GM18868 (cell line): ENCODE results near the gene YIPF2.
"Not testable (repeated sequence)": the region's sequence is repeated elsewhere in the genome, so short reads cannot be mapped to it uniquely, and the experiment has no call there.

Experiments
- ATAC-seq: cut with Tn5 transposase; IDR thresholded peaks from one replicate; pipeline ENCODE4 v1.9.1; 2021; ENCODE audit warnings: mild to moderate bottlenecking, moderate library complexity; ENCODE audit not compliant: unreplicated experiment

Gene YIPF2

GRCh38 chr19:10928563-10929401 is at the start of gene YIPF2, which contains the start of gene TIMM29:
TSS of gene YIPF2 (minus strand) at chr19:10928639. CDS start at chr19:10928410, 229 bp downstream.
TSS of gene TIMM29 (plus strand) at chr19:10928811. CDS start at chr19:10928823, 12 bp downstream.
- peak; percentile 85 for ATAC-seq

GRCh38 chr19:10977742-10978092 is 49.3 kb upstream of the YIPF2 start:
- ATAC-seq, result no peak

DNA sequence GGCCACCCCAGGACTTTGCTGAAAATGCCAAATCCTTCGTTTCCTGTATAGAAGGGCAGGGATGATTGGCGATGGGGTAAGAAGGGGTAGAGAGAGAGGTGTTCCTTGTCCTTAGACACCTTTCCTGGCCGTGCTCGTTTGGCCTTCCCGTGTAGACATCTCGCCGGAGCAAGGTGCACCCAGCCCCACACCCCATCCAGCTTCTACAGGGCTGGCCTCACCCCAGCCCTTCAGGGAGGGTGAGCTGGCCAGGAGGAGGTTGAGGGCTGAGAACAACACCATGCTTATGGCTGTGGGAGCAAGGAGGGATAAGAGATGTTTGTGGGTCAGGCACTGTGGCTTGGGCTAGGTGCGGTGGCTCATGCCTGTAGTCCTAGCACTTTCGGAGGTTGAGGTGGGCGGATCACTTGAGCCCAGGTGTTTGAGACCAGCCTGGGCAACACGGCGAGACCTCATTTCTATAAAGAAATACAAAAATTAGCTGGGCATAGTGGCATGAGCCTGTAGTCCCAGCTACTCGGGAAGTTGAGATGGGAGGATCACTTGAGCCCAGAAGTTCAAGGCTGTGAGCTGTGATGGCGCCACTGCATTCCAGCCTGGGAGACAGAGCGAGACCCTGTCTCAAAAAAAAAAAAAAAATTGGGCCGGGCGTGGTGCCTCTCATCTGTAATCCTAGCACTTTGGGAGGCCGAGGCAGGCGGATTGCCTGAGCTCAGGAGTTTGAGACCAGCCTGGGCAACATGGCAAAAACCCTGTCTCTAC is 47.9 kb upstream of the YIPF2 start:
- no peak for ATAC-seq

- no peak for ATAC-seq
Observed at GRCh38 chr19:10975374-10976130, 47.1 kb upstream of the YIPF2 start.

DNA sequence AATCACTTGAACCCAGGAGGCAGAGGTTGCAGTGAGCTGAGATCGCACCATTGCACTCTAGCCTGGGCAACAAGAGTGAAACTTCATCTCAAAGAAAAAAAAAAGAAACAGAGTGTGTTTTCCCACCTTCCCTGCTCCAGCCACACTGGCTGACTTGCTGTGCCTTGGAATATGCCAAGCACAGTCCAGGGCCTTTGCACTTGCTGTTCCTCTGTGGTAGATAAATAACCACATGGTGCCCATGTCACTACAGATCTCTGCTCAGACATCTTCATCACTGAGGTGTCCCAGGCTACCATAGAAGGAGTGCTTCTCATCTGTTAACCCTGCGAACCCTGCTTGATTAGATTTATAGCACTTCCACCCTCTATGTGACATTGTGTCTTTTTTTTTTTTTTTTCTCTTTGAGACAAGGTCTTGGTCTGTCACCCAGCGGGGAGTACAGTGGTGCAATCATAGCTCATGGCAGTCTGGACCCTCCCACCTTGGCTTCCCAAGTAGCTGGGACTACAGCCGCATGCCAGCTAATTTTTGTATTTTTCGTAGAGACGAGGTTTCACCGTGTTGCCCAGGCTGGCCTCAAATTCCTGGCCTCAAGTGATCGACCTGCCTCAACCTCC is 42.8 kb upstream of the YIPF2 start:
- ATAC-seq, result no peak

DNA sequence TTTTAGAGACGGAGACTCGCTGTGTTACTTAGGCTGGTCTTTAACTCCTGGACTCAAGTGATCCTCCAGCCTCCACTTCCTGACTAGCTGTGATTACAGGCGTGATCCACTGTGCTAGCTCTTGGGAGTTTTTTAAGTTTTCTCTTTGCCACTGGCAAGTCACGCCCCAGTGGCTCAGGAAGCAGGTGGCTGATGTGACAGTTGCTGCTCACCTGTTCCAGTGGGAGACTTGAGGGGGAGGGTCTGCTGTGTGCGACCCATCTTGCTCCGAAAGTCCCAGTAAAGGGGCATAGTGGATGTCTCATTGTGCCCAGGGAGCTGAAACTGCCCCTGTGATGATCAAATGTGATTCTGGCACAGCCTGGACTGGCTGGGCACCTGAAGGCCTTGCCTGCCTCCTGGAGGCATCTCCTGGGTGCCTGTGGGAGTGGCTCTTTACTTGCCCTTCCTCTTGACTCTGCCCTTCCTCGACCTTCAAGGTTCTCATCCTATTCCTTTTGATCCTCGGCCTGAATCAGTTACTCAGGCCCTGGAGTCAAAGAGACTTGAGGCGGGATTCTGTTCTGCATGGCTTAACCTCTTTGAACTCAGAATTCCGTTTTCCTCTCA is 40.2 kb upstream of the YIPF2 start:
- ATAC-seq, result no peak

- ATAC-seq, result no peak
Observed at GRCh38 chr19:10966809-10967208, 38.4 kb upstream of the YIPF2 start.

DNA sequence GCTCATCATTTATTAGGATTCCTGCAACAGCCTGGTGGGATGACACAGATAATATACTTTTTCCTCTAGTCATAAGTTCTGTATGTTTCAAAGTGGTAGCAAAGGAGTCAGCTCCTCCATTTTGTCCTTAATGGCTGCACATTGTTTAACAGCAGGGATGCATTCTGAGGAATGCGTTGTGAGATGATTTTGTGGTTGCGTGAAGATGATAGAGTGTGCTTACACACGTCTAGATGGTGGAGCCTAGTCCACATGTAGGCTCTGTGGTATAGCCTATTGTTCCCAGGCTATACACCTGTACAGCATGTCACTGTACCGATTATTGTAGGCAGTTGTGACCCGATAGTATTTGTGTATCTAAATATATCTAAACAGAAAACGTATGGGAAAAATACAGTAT is 37.0 kb upstream of the YIPF2 start:
- ATAC-seq, result no peak

GRCh38 chr19:10964903-10965302 is 36.5 kb upstream of the YIPF2 start:
- ATAC-seq, result no peak

DNA sequence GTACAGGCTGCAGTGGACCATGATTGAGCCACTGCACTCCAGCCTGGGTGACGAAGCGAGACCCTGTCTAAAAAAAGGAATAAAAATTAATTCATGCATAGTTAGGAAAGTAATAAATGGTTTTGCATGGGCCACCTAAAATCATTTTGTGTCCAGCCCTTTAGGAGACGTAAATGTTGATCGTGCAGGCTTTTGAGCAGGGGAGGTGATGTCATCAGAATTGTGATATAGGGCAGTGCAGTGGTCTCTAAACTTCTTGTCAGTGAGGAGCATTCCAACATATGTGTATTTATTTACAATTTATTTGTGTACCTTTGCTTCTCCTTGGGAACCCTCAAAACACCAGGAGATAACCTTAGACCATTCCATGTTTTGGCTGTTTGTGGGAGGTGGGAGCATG is 35.4 kb upstream of the YIPF2 start:
- ATAC-seq, result no peak

GRCh38 chr19:10962863-10963262 is 34.4 kb upstream of the YIPF2 start:
- no peak for ATAC-seq

DNA sequence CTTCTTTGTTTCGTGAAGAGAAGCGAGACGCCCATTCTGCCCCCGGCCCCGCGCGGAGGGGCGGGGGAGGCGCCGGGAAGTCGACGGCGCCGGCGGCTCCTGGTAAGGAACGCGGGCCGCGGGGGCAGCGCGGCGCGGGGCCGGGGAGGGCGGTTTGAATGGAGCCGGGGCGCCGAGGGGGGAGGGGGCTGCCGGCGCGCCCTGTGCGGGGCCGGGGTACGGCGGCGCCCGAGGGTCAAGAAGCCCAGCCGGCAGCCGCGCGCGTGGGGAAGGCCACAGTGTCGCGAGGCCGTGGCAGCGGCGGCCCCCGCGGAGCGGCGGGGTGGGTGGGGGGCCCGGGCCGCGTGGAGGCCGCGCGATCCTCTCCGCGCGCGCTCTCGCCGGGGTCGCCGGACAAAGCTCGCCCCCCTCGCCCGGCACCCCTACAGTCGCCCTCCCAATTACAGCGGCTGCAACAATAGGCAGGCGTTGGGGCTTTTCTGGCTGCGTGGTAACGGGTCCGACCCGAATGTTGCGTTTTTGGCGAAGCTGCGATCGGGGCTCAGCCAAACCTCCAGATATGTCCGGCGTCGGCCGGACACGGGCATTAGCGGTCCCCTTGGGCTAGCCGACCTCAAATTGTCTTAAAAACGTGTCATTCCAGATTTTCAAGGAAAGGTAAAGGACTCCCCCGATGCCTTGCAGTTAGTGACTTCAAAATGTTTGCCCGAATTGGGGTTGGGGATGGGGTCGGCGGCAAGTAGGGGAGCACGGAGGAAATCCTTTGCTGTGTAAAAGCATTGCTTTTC is 32.8 kb upstream of the YIPF2 start:
- peak; percentile 25 for ATAC-seq

DNA sequence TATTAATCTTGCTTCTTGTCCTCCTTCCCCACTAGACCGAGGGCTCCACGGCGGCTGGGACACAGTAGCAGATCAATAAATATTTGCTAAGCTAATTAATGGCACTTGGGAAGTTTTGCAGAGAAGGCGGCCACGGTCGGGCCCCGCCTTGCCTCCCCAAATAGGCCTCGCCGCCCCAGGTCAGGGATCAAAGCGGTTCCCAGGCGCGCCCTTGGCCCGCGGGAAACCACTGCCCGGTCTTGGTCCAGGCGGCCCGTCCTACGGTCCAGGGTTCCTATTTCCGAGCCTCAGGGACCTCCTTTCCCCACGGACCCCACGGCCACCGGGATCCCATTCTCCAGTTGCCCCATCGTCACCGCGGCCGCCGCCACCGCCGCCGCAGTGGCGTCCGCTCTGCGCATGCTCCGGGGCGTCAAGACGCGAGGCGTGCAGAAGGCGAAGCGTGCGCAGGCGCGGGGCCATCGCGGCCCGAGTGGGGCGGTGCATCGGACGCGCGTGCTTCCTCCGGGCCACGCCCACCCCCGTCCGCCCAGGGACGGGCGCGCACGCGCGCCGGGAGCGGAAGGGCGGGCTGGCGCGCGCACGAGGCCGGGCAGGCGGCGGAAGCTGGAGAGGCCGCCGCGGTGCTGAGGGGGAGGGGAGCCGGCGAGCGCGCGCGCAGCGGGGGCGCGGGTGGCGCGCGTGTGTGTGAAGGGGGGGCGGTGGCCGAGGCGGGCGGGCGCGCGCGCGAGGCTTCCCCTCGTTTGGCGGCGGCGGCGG is 32.1 kb upstream of the YIPF2 start, which contains the start of gene SMARCA4:
SMARCA4 (plus strand) TSS at position 717 of the 759 bp plus-strand sequence. CDS start 23,122 bp downstream, outside the sequence.
- ATAC-seq, result peak; percentile 74

DNA sequence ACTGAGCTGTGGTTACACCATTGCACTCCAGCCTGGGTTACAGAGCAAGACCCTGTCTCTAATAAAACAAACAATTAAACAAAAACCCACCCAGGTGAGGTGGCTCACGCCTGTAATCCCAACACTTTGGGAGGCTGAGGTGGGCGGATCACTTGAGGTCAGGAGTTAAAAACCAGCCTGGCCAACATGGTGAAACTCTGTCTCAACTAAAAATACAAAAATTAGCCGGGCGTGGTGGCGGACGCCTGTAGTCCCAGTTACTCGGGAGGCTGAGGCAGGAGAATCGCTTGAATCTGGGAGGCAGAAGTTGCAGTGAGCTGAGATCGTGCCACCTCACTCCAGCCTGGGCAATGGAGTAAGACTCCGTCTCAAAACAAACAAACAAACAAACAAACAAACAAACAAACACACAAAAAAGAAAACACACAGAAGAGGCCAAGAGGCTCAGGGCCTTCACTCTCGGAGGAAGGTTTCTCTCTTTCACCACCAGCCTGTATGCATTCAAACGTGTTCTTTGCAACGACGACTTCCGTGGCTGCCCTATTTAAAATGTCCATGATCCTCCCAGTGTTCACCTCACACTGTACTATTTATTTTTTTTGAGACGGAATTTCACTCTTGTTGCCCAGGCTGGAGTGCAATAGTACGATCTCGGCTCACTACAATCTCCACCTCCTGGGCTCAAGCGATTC is 31.0 kb upstream of the YIPF2 start:
- ATAC-seq, result not testable (repeated sequence)

DNA sequence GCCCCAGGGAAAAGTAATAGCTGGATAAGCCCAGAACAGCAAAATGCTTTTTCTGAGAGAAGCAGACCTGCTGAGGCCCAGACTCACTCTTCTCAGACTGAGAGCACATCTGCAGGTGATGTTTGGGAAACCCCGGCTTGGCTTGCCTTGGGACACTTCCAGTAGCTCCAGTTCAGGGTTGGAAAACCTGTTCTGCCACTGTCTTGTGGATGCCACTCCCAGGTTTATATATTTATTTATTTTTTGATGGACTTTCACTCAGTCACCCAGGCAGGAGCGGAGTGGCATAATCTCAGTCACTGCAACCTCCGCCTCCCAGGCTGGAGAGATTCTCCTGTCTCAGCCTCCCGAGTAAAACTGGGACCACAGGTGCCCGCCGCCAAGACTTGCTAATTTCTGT is 24.4 kb upstream of the YIPF2 start:
- ATAC-seq, result no peak

DNA sequence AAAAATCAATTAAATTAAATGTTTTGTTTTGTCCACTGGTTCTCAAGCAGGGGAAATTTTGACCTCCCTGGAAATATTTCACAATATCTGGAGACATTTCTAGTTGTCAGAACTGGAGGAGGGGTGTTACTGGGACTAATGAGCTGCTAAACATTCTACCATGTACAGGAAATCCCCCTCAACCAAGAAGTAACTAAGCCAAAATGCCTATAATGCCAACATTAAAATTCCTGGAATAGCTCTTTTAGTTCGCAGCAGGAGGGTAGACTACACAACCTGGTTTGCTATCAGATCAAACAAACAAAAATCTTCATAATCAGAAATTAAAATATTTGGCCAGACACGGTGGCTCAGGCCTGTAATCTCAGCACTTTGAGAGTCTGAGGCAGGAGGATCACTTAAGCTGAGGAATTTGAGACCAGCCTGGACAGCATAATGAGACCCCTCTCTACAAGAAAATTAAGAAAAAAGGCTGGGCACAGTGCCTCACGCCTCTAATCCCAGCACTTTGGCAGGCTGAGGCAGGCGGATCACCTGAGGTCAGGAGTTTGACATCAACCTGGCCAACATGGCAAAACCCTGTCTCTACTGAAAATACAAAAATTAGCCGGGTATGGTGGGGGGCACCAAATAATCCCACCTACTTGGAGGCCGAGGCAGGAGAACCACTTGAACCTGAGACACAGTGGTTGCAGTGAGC is 18.7 kb upstream of the YIPF2 start:
- ATAC-seq, result no peak

GRCh38 chr19:10945264-10945663 is 16.8 kb upstream of the YIPF2 start:
- no peak for ATAC-seq

DNA sequence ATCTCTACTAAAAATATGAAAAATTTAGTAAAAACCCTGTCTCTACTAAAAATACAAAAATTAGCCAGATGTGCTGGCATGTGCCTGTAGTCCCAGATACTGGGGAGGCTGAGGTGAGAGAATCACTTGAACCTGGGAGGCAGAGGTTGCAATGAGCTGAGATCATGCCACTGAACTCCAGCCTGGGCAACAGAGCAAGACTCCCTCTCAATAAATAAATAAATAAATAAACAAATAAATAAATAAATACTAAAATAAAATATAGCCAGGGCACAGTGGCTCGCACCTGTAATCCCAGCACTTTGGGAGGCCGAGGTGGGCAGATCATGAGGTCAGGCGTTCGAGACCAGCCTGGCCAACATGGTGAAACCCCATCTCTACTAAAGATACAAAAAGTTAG is 15.0 kb upstream of the YIPF2 start:
- ATAC-seq, result not testable (repeated sequence)
